Ovary (tissue), 3 donors: ENCODE measurements around the gene FNDC11.

Experiments used
- EP300 ChIP-seq: sonication (generic); formaldehyde crosslinking; IDR thresholded peaks from one replicate; pipeline ENCODE4 v1.6.1; 2017; ENCODE audit warnings: antibody characterized with exemption
- TF ChIP-seq, protein P1 (sequence below), 3 donors: fragments of 450-650 bp in 2 of 3; fragments of 200-600 bp in 1 of 3; IDR thresholded peaks; one replicate each; pipeline versions ENCODE4 v1.5.1 to v1.8.0; 2016 to 2022; ENCODE audit warnings: antibody characterized with exemption in 3 of 3, mild to moderate bottlenecking in 1 of 3
- donor health status: DM: no; HTN: no; CAD: no.

DNA sequence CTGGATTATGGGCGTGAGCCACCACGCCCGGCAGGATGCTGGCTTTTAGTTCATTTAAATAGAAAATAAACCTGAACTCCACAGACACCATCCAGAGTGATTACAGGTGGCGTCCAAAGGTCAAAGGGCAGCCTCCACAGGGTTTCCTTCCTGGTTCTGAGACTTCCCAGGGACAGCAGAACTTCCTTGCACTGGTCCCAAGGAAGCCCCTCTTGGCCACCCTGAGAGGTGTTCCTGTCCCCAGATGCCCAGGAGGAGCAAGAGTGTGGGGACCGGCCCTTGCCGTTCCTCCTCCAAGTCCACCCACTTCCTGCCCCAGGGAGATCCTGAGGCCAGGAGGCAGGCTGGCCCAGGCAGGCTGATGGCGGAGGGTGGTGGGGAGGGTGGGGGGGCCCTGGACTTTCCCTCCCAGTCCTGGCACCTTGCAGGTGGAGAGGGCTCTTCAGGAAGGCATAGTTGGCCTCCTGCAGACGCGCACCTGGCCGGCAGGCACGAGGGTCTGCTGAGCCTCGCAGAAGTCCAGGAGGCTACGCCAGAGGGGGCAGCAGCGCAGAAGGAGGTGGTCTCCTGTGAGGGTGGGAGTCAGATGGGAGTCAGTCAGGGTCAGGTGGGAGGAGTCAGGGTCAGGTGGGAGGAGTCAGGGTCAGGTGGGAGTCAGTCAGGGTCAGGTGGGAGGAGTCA is 5.0 kb downstream of the FNDC11 start:
- TF ChIP-seq EP300 = no peak
- TF ChIP-seq, protein P1, sequence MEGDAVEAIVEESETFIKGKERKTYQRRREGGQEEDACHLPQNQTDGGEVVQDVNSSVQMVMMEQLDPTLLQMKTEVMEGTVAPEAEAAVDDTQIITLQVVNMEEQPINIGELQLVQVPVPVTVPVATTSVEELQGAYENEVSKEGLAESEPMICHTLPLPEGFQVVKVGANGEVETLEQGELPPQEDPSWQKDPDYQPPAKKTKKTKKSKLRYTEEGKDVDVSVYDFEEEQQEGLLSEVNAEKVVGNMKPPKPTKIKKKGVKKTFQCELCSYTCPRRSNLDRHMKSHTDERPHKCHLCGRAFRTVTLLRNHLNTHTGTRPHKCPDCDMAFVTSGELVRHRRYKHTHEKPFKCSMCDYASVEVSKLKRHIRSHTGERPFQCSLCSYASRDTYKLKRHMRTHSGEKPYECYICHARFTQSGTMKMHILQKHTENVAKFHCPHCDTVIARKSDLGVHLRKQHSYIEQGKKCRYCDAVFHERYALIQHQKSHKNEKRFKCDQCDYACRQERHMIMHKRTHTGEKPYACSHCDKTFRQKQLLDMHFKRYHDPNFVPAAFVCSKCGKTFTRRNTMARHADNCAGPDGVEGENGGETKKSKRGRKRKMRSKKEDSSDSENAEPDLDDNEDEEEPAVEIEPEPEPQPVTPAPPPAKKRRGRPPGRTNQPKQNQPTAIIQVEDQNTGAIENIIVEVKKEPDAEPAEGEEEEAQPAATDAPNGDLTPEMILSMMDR (IDR thresholded peaks at IDR 0.05) = no peak
